ENCODE results near the gene GPSM3. TPM values are rescaled to one million over a fixed set of nuclear protein-coding genes. Genes with fewer than 3 reads are reported as not detected.

GPSM3 gene
- total RNA-seq, 1 experiment from 2014 or later, result 10.0 TPM

- Mint-ChIP-seq H3K4me3 (peak overlapping the region; percentile 95), H3K27ac (peak overlapping the region; percentile 100), H3K4me1 (peaks cover 41% of the 10 kb centered on the region), H3K36me3 (no peaks in the 10 kb centered on the region), H3K9me3 (no peaks in the 10 kb centered on the region), H3K27me3 (ENCODE audit: low read depth) (peaks cover 3% of the 10 kb centered on the region; the same call in 1 of the 2 replicates)
- ATAC-seq (no peak), DNase-seq (ENCODE audit: low spot score) (no peak)
- CTCF ChIA-PET, result interaction anchor here (0.7 to 1.8 kb wide), 3 partner anchors 16 to 800 kb away, joined by 3 to 5 read pairs (median 3); no protein-coding TSS in a partner anchor
- POLR2A ChIA-PET, result no interaction called here
- TF ChIP-seq RELA (CRISPR knock-in tag; IDR thresholded peaks at IDR 0.05; ENCODE audit: borderline replicate concordance), result no peak
- peak; percentile 60; the same call in 1 of the 2 replicates for TF ChIP-seq ZBTB43 (CRISPR knock-in tag; IDR thresholded peaks at IDR 0.05)
Observed at GRCh38 chr6:32196682-32197616, 4.5 kb upstream of the GPSM3 start.

- CTCF ChIA-PET, result interaction anchor here (0.6 to 1.8 kb wide), 35 partner anchors 10 to 757 kb away, joined by 3 to 30 read pairs (median 6); partner anchors contain the start of genes AGPAT1, EHMT2, FKBPL and HLA-DMA
- peak; percentile 90 for DNase-seq (ENCODE audit: low spot score)
- Mint-ChIP-seq H3K27ac (peak overlapping the region; percentile 100), H3K9me3 (no peaks in the 10 kb centered on the region), H3K4me3 (peak overlapping the region; percentile 95), H3K4me1 (peaks cover 50% of the 10 kb centered on the region), H3K27me3 (ENCODE audit: low read depth) (peaks cover 3% of the 10 kb centered on the region; the same call in 1 of the 2 replicates), H3K36me3 (no peaks in the 10 kb centered on the region)
- POLR2A ChIA-PET, result interaction anchor here (0.5 to 1.9 kb wide), 13 partner anchors 9 to 921 kb away, joined by 3 to 25 read pairs (median 4); partner anchors contain the start of genes AGPAT1, FKBPL, PRRT1 and RNF5
- ATAC-seq, result peak; percentile 6
- TF ChIP-seq NFE2L1 (CRISPR knock-in tag; IDR thresholded peaks at IDR 0.05) (peak; percentile 2; the same call in 1 of the 2 replicates), MAX (CRISPR knock-in tag; IDR thresholded peaks at IDR 0.05) (peak; percentile 54; the same call in 1 of the 2 replicates), ZNF317 (CRISPR knock-in tag; IDR thresholded peaks at IDR 0.05; ENCODE audit: borderline replicate concordance, low read depth) (no peak), ETV6 (CRISPR knock-in tag; IDR thresholded peaks at IDR 0.05) (0 out of 2 replicates have a peak, but pooled peaks have one; percentile 85), HMGA2 (CRISPR knock-in tag; IDR thresholded peaks at IDR 0.05) (no peak), NR1H2 (CRISPR knock-in tag; IDR thresholded peaks at IDR 0.05) (no peak), TEAD4 (CRISPR knock-in tag; IDR thresholded peaks at IDR 0.05) (no peak), ZNF281 (CRISPR knock-in tag; IDR thresholded peaks at IDR 0.05) (no peak; the same call in 1 of the 2 replicates), SP1 (CRISPR knock-in tag; conservative IDR thresholded peaks at IDR 0.05) (peak; percentile 56; the same call in 1 of the 2 replicates), TEAD1 (CRISPR knock-in tag; IDR thresholded peaks at IDR 0.05) (no peak), ZNF219 (CRISPR knock-in tag; IDR thresholded peaks at IDR 0.05; ENCODE audit: borderline replicate concordance) (no peak), ZBTB43 (CRISPR knock-in tag; IDR thresholded peaks at IDR 0.05) (no peak), E2F5 (CRISPR knock-in tag; IDR thresholded peaks at IDR 0.05) (peak; percentile 97), PRRX2 (CRISPR knock-in tag; IDR thresholded peaks at IDR 0.05) (no peak), ATF1 (CRISPR knock-in tag; IDR thresholded peaks at IDR 0.05) (peak; percentile 87; the same call in 1 of the 2 replicates), NR2C2 (CRISPR knock-in tag; IDR thresholded peaks at IDR 0.05) (0 out of 2 replicates have a peak, but pooled peaks have one; percentile 42)
- TF ChIP-seq, protein P1, sequence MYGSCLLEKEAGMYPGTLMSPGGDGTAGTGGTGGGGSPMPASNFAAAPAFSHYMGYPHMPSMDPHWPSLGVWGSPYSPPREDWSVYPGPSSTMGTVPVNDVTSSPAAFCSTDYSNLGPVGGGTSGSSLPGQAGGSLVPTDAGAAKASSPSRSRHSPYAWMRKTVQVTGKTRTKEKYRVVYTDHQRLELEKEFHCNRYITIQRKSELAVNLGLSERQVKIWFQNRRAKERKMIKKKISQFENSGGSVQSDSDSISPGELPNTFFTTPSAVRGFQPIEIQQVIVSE (CRISPR knock-in tag; IDR thresholded peaks at IDR 0.05; ENCODE audit: borderline replicate concordance), result no peak
- TF ChIP-seq, protein P2, sequence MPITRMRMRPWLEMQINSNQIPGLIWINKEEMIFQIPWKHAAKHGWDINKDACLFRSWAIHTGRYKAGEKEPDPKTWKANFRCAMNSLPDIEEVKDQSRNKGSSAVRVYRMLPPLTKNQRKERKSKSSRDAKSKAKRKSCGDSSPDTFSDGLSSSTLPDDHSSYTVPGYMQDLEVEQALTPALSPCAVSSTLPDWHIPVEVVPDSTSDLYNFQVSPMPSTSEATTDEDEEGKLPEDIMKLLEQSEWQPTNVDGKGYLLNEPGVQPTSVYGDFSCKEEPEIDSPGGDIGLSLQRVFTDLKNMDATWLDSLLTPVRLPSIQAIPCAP (CRISPR knock-in tag; IDR thresholded peaks at IDR 0.05), result 0 out of 2 replicates have a peak, but pooled peaks have one; percentile 51
- TF ChIP-seq, protein P3, sequence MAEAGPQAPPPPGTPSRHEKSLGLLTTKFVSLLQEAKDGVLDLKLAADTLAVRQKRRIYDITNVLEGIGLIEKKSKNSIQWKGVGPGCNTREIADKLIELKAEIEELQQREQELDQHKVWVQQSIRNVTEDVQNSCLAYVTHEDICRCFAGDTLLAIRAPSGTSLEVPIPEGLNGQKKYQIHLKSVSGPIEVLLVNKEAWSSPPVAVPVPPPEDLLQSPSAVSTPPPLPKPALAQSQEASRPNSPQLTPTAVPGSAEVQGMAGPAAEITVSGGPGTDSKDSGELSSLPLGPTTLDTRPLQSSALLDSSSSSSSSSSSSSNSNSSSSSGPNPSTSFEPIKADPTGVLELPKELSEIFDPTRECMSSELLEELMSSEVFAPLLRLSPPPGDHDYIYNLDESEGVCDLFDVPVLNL (CRISPR knock-in tag; IDR thresholded peaks at IDR 0.05; ENCODE audit: borderline replicate concordance, low read depth), result peak; percentile 83; the same call in 1 of the 2 replicates
Observed at GRCh38 chr6:32195902-32196681, 3.6 kb upstream of the GPSM3 start.
